HG03066 (cell line): ENCODE data around the gene GNL3.
"Not testable (repeated sequence)": the region's sequence is repeated elsewhere in the genome, so short reads cannot be mapped to it uniquely, and the experiment has no call there.

ENCODE experiments used
- ATAC-seq: cut with Tn5 transposase; IDR thresholded peaks from one replicate; pipeline ENCODE4 v1.9.1; 2021; ENCODE audit warnings: low read depth; ENCODE audit not compliant: unreplicated experiment

Gene GNL3, protein sequence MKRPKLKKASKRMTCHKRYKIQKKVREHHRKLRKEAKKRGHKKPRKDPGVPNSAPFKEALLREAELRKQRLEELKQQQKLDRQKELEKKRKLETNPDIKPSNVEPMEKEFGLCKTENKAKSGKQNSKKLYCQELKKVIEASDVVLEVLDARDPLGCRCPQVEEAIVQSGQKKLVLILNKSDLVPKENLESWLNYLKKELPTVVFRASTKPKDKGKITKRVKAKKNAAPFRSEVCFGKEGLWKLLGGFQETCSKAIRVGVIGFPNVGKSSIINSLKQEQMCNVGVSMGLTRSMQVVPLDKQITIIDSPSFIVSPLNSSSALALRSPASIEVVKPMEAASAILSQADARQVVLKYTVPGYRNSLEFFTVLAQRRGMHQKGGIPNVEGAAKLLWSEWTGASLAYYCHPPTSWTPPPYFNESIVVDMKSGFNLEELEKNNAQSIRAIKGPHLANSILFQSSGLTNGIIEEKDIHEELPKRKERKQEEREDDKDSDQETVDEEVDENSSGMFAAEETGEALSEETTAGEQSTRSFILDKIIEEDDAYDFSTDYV

GRCh38 chr3:52685709-52686691 lies at the start of gene GNL3, which contains the start of gene PBRM1:
TSS of gene GNL3 (plus strand) at chr3:52686032. CDS start at chr3:52686093, 61 bp downstream.
TSS of gene PBRM1 (minus strand) at chr3:52685913.
- peak; percentile 66 for ATAC-seq

DNA sequence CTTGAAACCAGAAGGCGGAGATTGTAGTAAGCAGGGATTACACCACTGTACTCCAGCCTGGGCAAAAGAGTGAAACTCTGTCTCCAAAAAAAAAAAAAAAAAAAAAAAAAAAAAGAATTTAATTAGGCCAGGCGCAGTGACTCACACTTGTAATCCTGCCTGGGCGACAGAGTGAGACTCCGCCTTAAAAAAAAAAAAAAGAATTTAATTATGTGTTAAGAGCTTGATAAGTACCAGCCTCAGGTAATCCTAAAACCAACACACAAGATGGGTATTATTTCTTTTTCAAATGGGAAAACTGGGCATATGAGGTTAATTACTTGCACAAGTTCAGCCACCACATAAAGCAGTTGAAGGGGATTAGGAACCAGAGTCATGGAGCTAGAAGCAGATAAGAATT lies 49.2 kb upstream of the GNL3 start:
- ATAC-seq: no peak

DNA sequence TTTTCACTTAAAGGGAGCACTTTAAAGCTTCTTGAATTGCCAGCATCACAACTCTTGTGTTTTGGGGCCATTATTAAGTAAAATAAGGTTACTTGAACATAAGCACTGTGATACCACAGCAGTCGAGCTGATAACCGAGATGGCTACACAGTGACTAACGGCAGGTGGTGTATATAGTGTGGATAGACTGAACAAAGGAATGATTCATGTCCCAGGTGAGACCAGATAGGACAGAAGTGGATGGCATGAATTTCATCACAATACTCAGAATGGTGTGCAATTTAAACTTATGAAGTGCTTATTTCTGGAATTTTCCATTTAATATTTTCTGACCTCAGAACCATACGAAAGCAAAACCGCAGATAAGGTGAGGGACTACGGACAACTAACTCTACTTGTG lies 40.3 kb upstream of the GNL3 start:
- ATAC-seq: no peak

GRCh38 chr3:52649461-52650210 lies 36.2 kb upstream of the GNL3 start:
- no peak for ATAC-seq

GRCh38 chr3:52650439-52650838 lies 35.4 kb upstream of the GNL3 start:
- no peak for ATAC-seq

GRCh38 chr3:52651592-52651991 lies 34.2 kb upstream of the GNL3 start:
- ATAC-seq: no peak

- no peak for ATAC-seq
Measured at GRCh38 chr3:52655895-52656294, 29.9 kb upstream of the GNL3 start.

DNA sequence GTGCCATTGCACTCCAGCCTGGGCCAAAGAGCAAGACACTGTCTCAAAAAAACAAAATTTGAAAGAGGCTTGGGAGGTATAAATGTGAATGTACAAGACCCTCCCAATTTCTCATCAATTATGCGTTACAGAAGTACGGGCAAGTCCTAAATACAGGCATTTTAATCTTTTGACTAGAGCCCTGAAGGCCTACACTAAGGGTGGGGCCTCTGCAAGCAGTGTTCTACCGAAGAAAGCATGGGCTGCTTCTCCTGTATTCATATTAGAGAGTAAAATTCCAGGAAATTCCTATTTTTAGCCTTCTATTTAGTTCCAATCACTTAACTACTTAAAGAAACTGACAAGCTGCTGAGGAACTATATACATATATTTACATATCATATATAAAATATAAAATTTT lies 25.8 kb upstream of the GNL3 start:
- no peak for ATAC-seq

DNA sequence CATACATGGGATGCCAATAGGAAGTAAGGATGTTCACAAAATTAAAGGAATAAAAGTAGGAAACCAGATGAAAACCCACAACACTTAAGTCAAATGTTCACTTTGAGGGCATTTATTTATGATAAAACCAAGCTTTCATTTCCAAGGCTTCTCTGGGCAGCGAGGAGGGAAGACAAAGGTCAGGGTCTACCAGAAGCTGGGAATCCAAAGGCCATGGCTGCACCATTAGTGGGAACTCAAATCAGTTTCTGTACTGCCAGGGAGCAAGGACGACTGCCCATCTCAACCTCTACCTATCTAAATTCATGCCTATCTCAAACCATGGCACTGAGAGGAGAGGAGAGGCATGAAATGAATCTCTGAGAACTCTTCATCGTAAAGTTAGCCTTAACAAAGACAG lies 22.7 kb upstream of the GNL3 start:
- no peak for ATAC-seq

- peak; percentile 79 for ATAC-seq
Measured at GRCh38 chr3:52670621-52671521, 15.0 kb upstream of the GNL3 start.

GRCh38 chr3:52671676-52672075 lies 14.2 kb upstream of the GNL3 start:
- no peak for ATAC-seq

DNA sequence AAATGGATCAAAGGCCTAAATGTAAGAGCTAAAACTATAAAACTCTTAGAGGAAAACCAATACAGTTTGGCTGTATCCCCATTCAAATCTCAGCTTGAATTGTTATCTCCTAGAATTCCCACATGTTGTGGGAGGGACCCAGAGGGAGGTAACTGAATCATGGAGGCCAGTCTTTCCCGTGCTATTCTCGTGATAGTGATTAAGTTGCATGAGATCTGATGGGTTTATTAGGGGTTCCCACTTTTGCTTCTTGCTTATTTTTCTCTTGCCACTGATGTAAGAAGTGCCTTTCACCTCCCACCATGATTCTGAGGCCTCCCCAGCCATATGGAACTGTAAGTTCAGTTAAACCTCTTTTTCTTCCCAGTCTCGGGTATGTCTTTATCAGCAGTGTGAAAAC lies 9.6 kb upstream of the GNL3 start:
- ATAC-seq: not testable (repeated sequence)

DNA sequence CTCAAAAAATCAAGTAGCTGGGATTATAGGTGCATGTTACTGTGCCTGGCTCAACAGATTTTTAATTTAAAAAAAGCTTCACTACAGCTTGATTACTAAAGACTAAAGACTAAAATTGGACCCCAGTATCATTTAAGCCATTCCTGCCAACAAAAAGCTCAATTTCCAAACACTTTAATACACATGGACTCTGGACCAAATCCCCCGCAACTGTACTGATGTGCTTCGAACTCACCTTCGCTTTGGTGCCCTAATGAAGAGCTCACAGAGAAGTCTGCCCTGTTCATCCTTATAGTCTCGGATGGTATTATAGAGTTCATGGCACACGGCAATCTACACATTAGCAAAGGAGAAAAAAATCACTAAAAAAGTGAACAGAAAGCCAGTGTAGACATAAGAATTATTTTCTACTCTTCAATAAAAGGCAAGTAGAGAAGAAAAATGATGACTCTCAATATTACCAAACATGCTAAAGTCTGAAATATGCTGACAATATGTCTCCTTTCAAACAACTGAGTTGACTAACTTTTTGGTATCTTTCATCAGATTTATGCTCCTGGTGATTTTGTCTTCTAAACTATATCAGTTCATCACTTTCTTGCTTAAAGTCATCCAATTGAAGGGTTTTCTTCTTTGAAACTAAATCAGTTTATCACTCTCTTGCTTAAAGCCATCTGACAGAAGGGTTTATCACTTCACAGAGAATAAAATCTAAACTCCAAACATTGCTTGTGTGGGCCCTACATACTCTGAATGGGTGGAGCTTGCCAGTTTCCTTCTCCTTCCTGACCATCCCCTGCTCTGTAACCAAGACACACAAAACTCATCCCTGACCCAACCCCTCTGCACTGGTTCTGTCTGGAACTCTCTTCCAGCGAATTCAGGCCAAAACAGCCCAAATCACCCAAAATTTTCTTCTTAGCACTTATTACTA lies 7.3 kb upstream of the GNL3 start:
- ATAC-seq: no peak

GRCh38 chr3:52679199-52679538 lies 6.7 kb upstream of the GNL3 start:
- ATAC-seq: no peak

GRCh38 chr3:52679811-52680210 lies 6.0 kb upstream of the GNL3 start:
- ATAC-seq: no peak

DNA sequence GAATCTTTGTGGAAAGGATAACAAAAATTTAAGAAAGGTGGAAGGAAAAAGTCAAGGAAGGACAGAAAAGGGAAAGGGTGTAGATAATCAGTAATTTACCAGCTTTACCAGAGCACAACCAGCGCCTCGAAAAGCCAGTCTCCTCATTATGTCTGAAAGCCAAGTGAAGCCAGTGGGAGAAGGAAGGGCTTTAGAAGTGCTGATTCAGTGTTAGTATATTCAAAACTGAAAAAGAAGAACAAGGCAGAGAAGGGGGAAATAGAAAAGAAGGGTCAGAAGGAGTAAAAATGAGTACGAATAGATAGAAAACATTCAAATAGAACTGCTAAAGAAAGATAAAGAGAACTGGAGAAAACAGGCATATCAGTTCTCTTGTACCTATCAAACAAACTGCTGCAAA lies 4.2 kb upstream of the GNL3 start:
- no peak for ATAC-seq

GRCh38 chr3:52682016-52682415 lies 3.8 kb upstream of the GNL3 start:
- no peak for ATAC-seq

- ATAC-seq: no peak
Measured at GRCh38 chr3:52683611-52684010, 2.2 kb upstream of the GNL3 start.
